A549 treated with AZD2906 at 1 μM for 4 hours (cell line): ENCODE measurements around the gene ANKRD36B. TPM values are rescaled to one million over a fixed set of nuclear protein-coding genes. Genes with fewer than 3 reads are reported as not detected.

Experiments used
- total RNA-seq: library from RNA; stranded (reverse); fragments of 200-300 nt; extraction: Qiagen RNA extraction; gene quantifications from 5 replicates; pipeline ENCODE4 v1.2.3, GENCODE V29; 2022

ANKRD36B gene
- total RNA-seq, result 4.7 to 5.9 TPM (median 5.0 TPM) in 5 replicates

DNA sequence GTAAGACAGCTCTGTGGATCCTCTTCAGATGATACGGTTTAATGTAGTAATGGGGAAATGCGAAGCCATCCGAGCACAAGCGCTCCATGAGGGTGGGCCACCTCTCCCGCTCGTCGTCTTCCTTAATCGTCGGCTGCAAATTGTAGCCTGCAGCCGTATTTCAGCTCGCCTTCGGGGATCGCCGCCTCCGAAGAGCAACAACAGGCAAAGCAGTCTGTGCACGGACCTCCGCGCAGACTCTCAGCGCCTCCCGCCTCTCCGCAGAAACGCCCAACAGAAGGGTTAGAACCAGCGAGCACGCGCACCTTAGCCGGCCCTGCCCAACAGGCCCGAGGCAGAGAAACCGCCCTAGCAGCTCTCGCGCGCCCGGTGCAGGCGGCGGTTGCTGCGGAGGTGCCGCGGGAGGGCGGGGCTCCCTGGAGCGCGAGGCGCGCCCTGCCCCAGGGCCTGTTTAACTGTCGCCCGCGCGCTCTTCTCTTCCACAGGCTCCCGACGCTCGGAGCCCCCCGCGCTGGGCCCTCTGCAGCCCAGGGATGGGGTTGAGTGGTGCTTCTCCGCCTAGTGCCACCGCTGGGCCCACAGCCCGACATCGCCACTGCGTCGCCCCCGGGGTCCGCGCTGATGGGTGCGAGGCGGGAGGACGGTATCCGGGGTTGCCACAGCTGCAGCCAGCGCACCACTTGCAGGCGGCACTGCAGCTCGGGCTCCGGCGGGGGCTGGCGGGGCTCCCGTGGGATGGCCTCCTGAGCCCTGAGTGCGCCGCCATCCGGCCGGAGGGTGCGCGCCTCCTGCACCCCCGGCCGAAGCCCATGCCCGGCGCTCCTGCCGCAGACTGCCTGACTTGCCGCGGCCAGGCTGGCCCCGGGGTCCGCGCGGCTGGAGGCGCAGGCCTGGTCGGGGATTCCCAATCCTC, at the start of gene ANKRD36B:
TSS of gene ANKRD36B (minus strand) at position 280 of the 913 bp plus-strand sequence. CDS start at position 88, 192 bp downstream.

Other genes with a start within 250 kb of the ANKRD36B start
- gene COX5B, start 56.2 kb upstream of the ANKRD36B start, total RNA-seq, result 250 to 325 TPM (median 311 TPM) in 5 replicates
- gene ACTR1B, start 74.2 kb upstream of the ANKRD36B start, total RNA-seq, result 35.9 to 44.5 TPM (median 42.5 TPM) in 5 replicates
- 0.33 to 1.0 TPM (median 0.79 TPM) in 5 replicates for gene C2orf92, start 79.8 kb upstream of the ANKRD36B start, total RNA-seq
- gene ZAP70, start 123.7 kb upstream of the ANKRD36B start, total RNA-seq, result 0.02 to 0.18 TPM (median 0.04 TPM) in 4 of 5 replicates, not detected in the other